A549 (cell line): ENCODE measurements around the gene MKNK2. TPM values are rescaled to one million over a fixed set of nuclear protein-coding genes. Genes with fewer than 3 reads are reported as not detected.

ENCODE experiments used
- ATAC-seq, 2 experiments: fragments of 200-7000 bp in 1 of 2; fragments of >200 bp in 1 of 2; cut with Nextera tagmentation in 1 of 2; cut with Tn5 transposase in 1 of 2; 3 replicates each; pipeline versions ENCODE4 v1.8.0 to v1.9.1; 2018 to 2020; ENCODE audit warnings: mild to moderate bottlenecking in 1 of 2, moderate library complexity in 1 of 2
- CTCF ChIA-PET: fragments of 300-600 bp; sonication (Branson Sonifier 250); formaldehyde crosslinking; extraction: SDS; loops from one replicate; lab custom pipeline; 2021; ENCODE audit warnings: antibody characterized with exemption, inconsistent platforms; lab: Yijun Ruan, JAX
- POLR2A ChIA-PET: fragments of 350-600 bp; formaldehyde crosslinking; extraction: SDS; loops from one replicate; lab custom pipeline; 2021; ENCODE audit warnings: antibody characterized with exemption, inconsistent platforms; lab: Yijun Ruan, JAX
- DNase-seq, 2 experiments: peaks; one replicate each; pipeline versions ENCODE4 v3.0.0 to v3.0.0-alpha.2; 2011 to 2016; ENCODE audit warnings: low read depth in 1 of 2, low spot score in 1 of 2
- FAIRE-seq: peaks from 2 replicates; lab custom pipeline; 2011; peaks lifted over from hg19 to GRCh38; lab: Jason Lieb, UNC
- H3K27ac ChIP-seq, 2 experiments: fragments of >200 bp; sonication (Bioruptor Twin); formaldehyde crosslinking; 3 replicates each; pipeline ENCODE4 v1.5.1; 2016 to 2017
- H3K4me1 ChIP-seq: fragments of >200 bp; sonication (Bioruptor Twin); formaldehyde crosslinking; 3 replicates; pipeline ENCODE4 v1.6.1; 2016
- H3K4me2 ChIP-seq: fragments of >200 bp; sonication (Bioruptor Twin); formaldehyde crosslinking; 3 replicates; pipeline ENCODE4 v1.6.1; 2016
- H3K4me3 ChIP-seq: fragments of >200 bp; sonication (Bioruptor Twin); formaldehyde crosslinking; 3 replicates; pipeline ENCODE4 v1.5.1; 2016
- H3K9me3 ChIP-seq: fragments of >200 bp; sonication (Bioruptor Twin); formaldehyde crosslinking; 3 replicates; pipeline ENCODE4 v1.6.1; 2016
- BHLHE40 ChIP-seq: IDR thresholded peaks from 2 replicates; pipeline ENCODE4 v1.6.1; 2012; ENCODE audit warnings: low read depth, low read length, inconsistent platforms
- CBX8 ChIP-seq: fragments of 200-600 bp; sonication (generic); IDR thresholded peaks from 2 replicates; pipeline ENCODE4 v1.6.1; 2016
- E2F6 ChIP-seq: IDR thresholded peaks from 2 replicates; pipeline ENCODE4 v1.6.1; 2012; ENCODE audit warnings: low read depth, borderline replicate concordance
- FOSL2 ChIP-seq, 2 experiments: fragments of 450-650 bp in 1 of 2; fragments of >200 bp in 1 of 2; sonication (Bioruptor Twin) in 1 of 2; formaldehyde crosslinking; IDR thresholded peaks; 2 replicates each; pipeline versions ENCODE4 v1.5.0 to v1.6.1; 2016 to 2020; ENCODE audit warnings: mild to moderate bottlenecking in 1 of 2, moderate library complexity in 1 of 2
- HDAC2 ChIP-seq: fragments of 200-600 bp; sonication (generic); IDR thresholded peaks from 2 replicates; pipeline ENCODE4 v1.6.1; 2016
- HES2 ChIP-seq: fragments of >200 bp; sonication (Bioruptor Twin); formaldehyde crosslinking; IDR thresholded peaks from 2 replicates; pipeline ENCODE4 v1.6.1; 2016
- HEYL ChIP-seq: fragments of 250-450 bp; sonication (Bioruptor Pico); IDR thresholded peaks from 2 replicates; pipeline ENCODE4 v1.8.0; 2021; ENCODE audit warnings: mild to moderate bottlenecking, moderate library complexity
- HMGXB4 ChIP-seq: fragments of 250-450 bp; sonication (Bioruptor Pico); IDR thresholded peaks from 2 replicates; pipeline ENCODE4 v1.5.0; 2021; ENCODE audit warnings: mild to moderate bottlenecking, moderate library complexity, borderline replicate concordance
- HOXA7 ChIP-seq: fragments of 250-450 bp; sonication (Bioruptor Pico); IDR thresholded peaks from 2 replicates; pipeline ENCODE4 v1.5.0; 2020; ENCODE audit warnings: mild to moderate bottlenecking, moderate library complexity
- HOXB13 ChIP-seq: fragments of 250-450 bp; sonication (Bioruptor Pico); IDR thresholded peaks from 2 replicates; pipeline ENCODE4 v1.5.0; 2020; ENCODE audit warnings: low read depth, mild to moderate bottlenecking, moderate library complexity
- MAZ ChIP-seq: fragments of 150-350 bp; IDR thresholded peaks from 2 replicates; pipeline ENCODE4 v1.6.1; 2014; ENCODE audit warnings: antibody characterized with exemption, low read depth, low read length, borderline replicate concordance
- NPAS2 ChIP-seq: fragments of 250-450 bp; sonication (Bioruptor Pico); IDR thresholded peaks from 2 replicates; pipeline ENCODE4 v1.8.0; 2022; ENCODE audit warnings: mild to moderate bottlenecking, moderate library complexity, borderline replicate concordance
- POLR2A ChIP-seq: IDR thresholded peaks from 2 replicates; pipeline ENCODE4 v1.6.1; 2012; ENCODE audit warnings: mild to moderate bottlenecking, low read length
- REST ChIP-seq: fragments of 200-600 bp; sonication (generic); IDR thresholded peaks from 2 replicates; pipeline ENCODE4 v1.6.1; 2016; ENCODE audit warnings: antibody characterized with exemption, mild to moderate bottlenecking, moderate library complexity
- RFX5 ChIP-seq: fragments of 450-650 bp; IDR thresholded peaks from 2 replicates; pipeline ENCODE4 v1.7.1; 2014; ENCODE audit warnings: antibody characterized with exemption, mild to moderate bottlenecking, moderate library complexity
- ZFP36 ChIP-seq: fragments of 450-650 bp; IDR thresholded peaks from 2 replicates; pipeline ENCODE4 v1.6.1; 2014; ENCODE audit warnings: borderline replicate concordance; ENCODE audit not compliant: partially characterized antibody
- WGBS: methylation state at CpG from one replicate; pipeline ENCODE4 v1.1.6; 2017; ENCODE audit errors: missing lambda C conversion rate; 5-methylcytosine and 5-hydroxymethylcytosine counted together
- polyA plus RNA-seq, 4 experiments: library from polyadenylated mRNA; depleted of rRNA in 3 of 4; stranded (reverse); fragments of >200 nt; fragmentation: RNase III in 1 of 4; extraction: RNeasy Plus Mini Kit Qiagen cat#74134 plus additional on column Dnase treatment in 1 of 4; gene quantifications; 2 replicates in 3 of 4; 3 replicates in 1 of 4; pipeline ENCODE4 v1.2.3, GENCODE V29; 2011 to 2017

Gene MKNK2
- polyA plus RNA-seq, 2 of the 4 experiments (the other 2 are of a cell fraction): 48.3 to 56.7 TPM

GRCh38 chr19:1992759-1993260 is 58.2 kb downstream of the MKNK2 start:
- ATAC-seq (peak; percentile 30 to 55; a peak in 3 of 6 replicates), FAIRE-seq (no peak), DNase-seq (peak in 1 of 2 experiments; percentile 24)
- H3K4me3 ChIP-seq: no peak overlapping the region
- H3K4me2 ChIP-seq: no peak overlapping the region
- H3K27ac ChIP-seq: no peak overlapping the region
- TF ChIP-seq FOSL2 (IDR thresholded peaks at IDR 0.05): no peak
- no peak for TF ChIP-seq FOSL2 (CRISPR knock-in tag; IDR thresholded peaks at IDR 0.05)
- no peak for TF ChIP-seq CBX8
- no peak for TF ChIP-seq HDAC2
- TF ChIP-seq E2F6: no peak
- CTCF ChIA-PET: no interaction called here
- H3K4me1 ChIP-seq: no peaks in the 10 kb centered on the region
- 94% methylated on average over 23 of the region's 44 CpGs for WGBS
- 0 out of 3 replicates have a peak, but pooled peaks cover 3% of the 10 kb centered on the region for H3K9me3 ChIP-seq
- POLR2A ChIA-PET: no interaction called here

GRCh38 chr19:1991018-1991913 is 59.8 kb downstream of the MKNK2 start:
- ChIA-PET POLR2A (no interaction called here), CTCF (interaction anchor here (1.1 to 1.3 kb wide), 2 partner anchors 22 to 28 kb away, joined by 4 read pairs; no protein-coding TSS in a partner anchor)
- ATAC-seq: no peak
- 92% methylated on average over 19 of the region's 30 CpGs for WGBS
- TF ChIP-seq RFX5: no peak
- no peak for TF ChIP-seq HES2
- TF ChIP-seq HOXB13 (CRISPR knock-in tag): no peak
- no peak for TF ChIP-seq HEYL
- TF ChIP-seq CBX8: no peak
- TF ChIP-seq HDAC2: no peak
- no peak for TF ChIP-seq POLR2A
- no peak for TF ChIP-seq MAZ
- TF ChIP-seq ZFP36: no peak
- no peak for TF ChIP-seq BHLHE40
- no peak for TF ChIP-seq REST
- no peak for TF ChIP-seq FOSL2 (IDR thresholded peaks at IDR 0.05)
- no peak for TF ChIP-seq FOSL2 (CRISPR knock-in tag; IDR thresholded peaks at IDR 0.05)
- TF ChIP-seq HMGXB4: no peak
- TF ChIP-seq NPAS2 (CRISPR knock-in tag): no peak
- TF ChIP-seq HOXA7 (CRISPR knock-in tag): no peak
- no peaks in the 10 kb centered on the region for H3K4me1 ChIP-seq
- H3K4me2 ChIP-seq: no peak overlapping the region
- H3K27ac ChIP-seq: no peak overlapping the region
- no peak overlapping the region for H3K4me3 ChIP-seq
- FAIRE-seq: no peak
- DNase-seq: no peak
- 0 out of 3 replicates have a peak, but pooled peaks cover 3% of the 10 kb centered on the region for H3K9me3 ChIP-seq
